IMR-90 (cell line): Measurements from ENCODE around the gene TIMM21. TPM values are rescaled to one million over a fixed set of nuclear protein-coding genes. Genes with fewer than 3 reads are reported as not detected.

Experiments used
- ATAC-seq: fragments of 200-7000 bp; cut with Tn5 transposase; 2 replicates; pipeline ENCODE4 v1.9.1; 2020; ENCODE audit warnings: low read depth, mild to moderate bottlenecking, moderate library complexity
- BruUV-seq: library from RNA; stranded (reverse); fragments of 400-500 nt; replicated peaks from 2 replicates; lab custom pipeline; 2021; lab: Mats Ljungman, UMichigan
- CTCF ChIA-PET: fragments of 300-600 bp; formaldehyde crosslinking; extraction: SDS; loops from one replicate; lab custom pipeline; 2021; ENCODE audit warnings: antibody characterized with exemption; lab: Yijun Ruan, JAX
- POLR2A ChIA-PET: fragments of 300-600 bp; sonication (Branson Sonifier 250); formaldehyde crosslinking; loops from one replicate; lab custom pipeline; 2022; ENCODE audit warnings: antibody characterized with exemption; ENCODE audit not compliant: unreplicated experiment; lab: Charles Lee
- DNase-seq: peaks from one replicate; pipeline ENCODE4 v3.0.0; 2013
- H2AFZ ChIP-seq: replicated peaks from 2 replicates; pipeline ENCODE3; 2013; ENCODE audit warnings: low read length, mild to moderate bottlenecking; ENCODE audit not compliant: poor library complexity
- H2AK5ac ChIP-seq: 2 replicates; pipeline ENCODE4 v1.6.1; 2013; ENCODE audit warnings: low read depth, low read length, inconsistent platforms
- H2AK9ac ChIP-seq: replicated peaks from 2 replicates; pipeline ENCODE3; 2013; ENCODE audit warnings: mild to moderate bottlenecking, low read depth, low read length, moderate library complexity; ENCODE audit not compliant: poor library complexity
- H2BK120ac ChIP-seq: 2 replicates; pipeline ENCODE4 v1.6.1; 2013; ENCODE audit warnings: low read depth, low read length, inconsistent platforms
- H2BK15ac ChIP-seq: 3 replicates; pipeline ENCODE4 v1.6.1; 2013; ENCODE audit warnings: low read depth, low read length, inconsistent platforms
- H2BK20ac ChIP-seq: 2 replicates; pipeline ENCODE4 v1.6.1; 2013; ENCODE audit warnings: low read depth, mild to moderate bottlenecking, inconsistent platforms, low read length, moderate library complexity
- H2BK5ac ChIP-seq: 2 replicates; pipeline ENCODE4 v1.6.1; 2013; ENCODE audit warnings: mild to moderate bottlenecking, low read depth, low read length, inconsistent platforms; ENCODE audit not compliant: poor library complexity, severe bottlenecking
- H3K14ac ChIP-seq: replicated peaks from 2 replicates; pipeline ENCODE4 v1.6.1; 2013; ENCODE audit warnings: low read depth, low read length, inconsistent platforms
- H3K18ac ChIP-seq: 2 replicates; pipeline ENCODE4 v1.6.1; 2013; ENCODE audit warnings: low read depth, low read length, control low read depth
- H3K23ac ChIP-seq: 2 replicates; pipeline ENCODE4 v1.6.1; 2013; ENCODE audit warnings: low read depth, low read length, inconsistent platforms
- H3K27ac ChIP-seq: 2 replicates; pipeline ENCODE4 v1.5.1; 2013; ENCODE audit warnings: mild to moderate bottlenecking, control low read depth, low read length; ENCODE audit not compliant: insufficient read depth
- H3K27me3 ChIP-seq: 2 replicates; pipeline ENCODE4 v1.6.1; 2013; ENCODE audit warnings: low read length; ENCODE audit not compliant: control insufficient read depth, insufficient read depth
- H3K36me3 ChIP-seq: 2 replicates; pipeline ENCODE4 v1.6.1; 2013; ENCODE audit warnings: low read length, mixed read lengths; ENCODE audit not compliant: control insufficient read depth, insufficient read depth
- H3K4ac ChIP-seq: 2 replicates; pipeline ENCODE4 v1.6.1; 2013; ENCODE audit warnings: low read depth, low read length, inconsistent platforms
- H3K4me1 ChIP-seq: 2 replicates; pipeline ENCODE4 v1.6.1; 2013; ENCODE audit warnings: low read length, mixed read lengths; ENCODE audit not compliant: control insufficient read depth, insufficient read depth
- H3K4me2 ChIP-seq: 2 replicates; pipeline ENCODE4 v1.6.1; 2013; ENCODE audit warnings: low read depth, mild to moderate bottlenecking, control low read depth, low read length, moderate library complexity
- H3K4me3 ChIP-seq: 2 replicates; pipeline ENCODE4 v1.5.1; 2013; ENCODE audit warnings: low read depth, mild to moderate bottlenecking, control low read depth, low read length, moderate library complexity; ENCODE audit not compliant: insufficient read depth
- H3K56ac ChIP-seq: 2 replicates; pipeline ENCODE4 v1.6.1; 2013; ENCODE audit warnings: low read length, inconsistent platforms; ENCODE audit not compliant: insufficient read depth; ENCODE audit errors: extremely low read depth
- H3K79me1 ChIP-seq, 2 experiments: 2 replicates each; pipeline ENCODE4 v1.6.1; 2013; ENCODE audit warnings: low read length in 2 of 2, inconsistent platforms in 1 of 2, low read depth in 1 of 2
- H3K9ac ChIP-seq: 2 replicates; pipeline ENCODE4 v1.6.1; 2013; ENCODE audit warnings: low read depth, low read length, control low read depth
- H3K9me1 ChIP-seq: 2 replicates; pipeline ENCODE4 v1.6.1; 2013; ENCODE audit warnings: low read length, inconsistent platforms; ENCODE audit not compliant: insufficient read depth
- H3K9me3 ChIP-seq: 2 replicates; pipeline ENCODE4 v1.6.1; 2013; ENCODE audit warnings: low read length; ENCODE audit not compliant: control insufficient read depth, insufficient read depth
- H4K20me1 ChIP-seq: 2 replicates; pipeline ENCODE4 v1.6.1; 2013; ENCODE audit warnings: low read length, inconsistent platforms; ENCODE audit not compliant: insufficient read depth
- H4K5ac ChIP-seq: 2 replicates; pipeline ENCODE4 v1.6.1; 2013; ENCODE audit warnings: mild to moderate bottlenecking, low read depth, low read length, control low read depth
- H4K8ac ChIP-seq, 2 experiments: 2 replicates each; pipeline ENCODE4 v1.6.1; 2013; ENCODE audit warnings: low read depth in 2 of 2, low read length in 2 of 2, control low read depth in 1 of 2, inconsistent platforms in 1 of 2
- H4K91ac ChIP-seq: 2 replicates; pipeline ENCODE4 v1.6.1; 2013; ENCODE audit warnings: low read depth, low read length, inconsistent platforms; ENCODE audit not compliant: insufficient read depth
- BHLHE40 ChIP-seq: fragments of 150-350 bp; IDR thresholded peaks from 2 replicates; pipeline ENCODE4 v1.6.1; 2016; ENCODE audit warnings: mild to moderate bottlenecking, low read depth, low read length
- CEBPB ChIP-seq: IDR thresholded peaks from 2 replicates; pipeline ENCODE4 v1.6.1; 2012; ENCODE audit warnings: low read depth, low read length, improper control_type of control experiment
- CHD1 ChIP-seq: IDR thresholded peaks from 2 replicates; pipeline ENCODE4 v1.6.1; 2012; ENCODE audit warnings: low read depth, low read length, improper control_type of control experiment
- FOS ChIP-seq: fragments of 150-350 bp; IDR thresholded peaks from 2 replicates; pipeline ENCODE4 v1.6.1; 2016; ENCODE audit warnings: low read depth, low read length
- MAFK ChIP-seq: IDR thresholded peaks from 2 replicates; pipeline ENCODE4 v1.6.1; 2012; ENCODE audit warnings: low read depth, low read length, improper control_type of control experiment
- MAZ ChIP-seq: IDR thresholded peaks from 2 replicates; pipeline ENCODE4 v1.6.1; 2012; ENCODE audit warnings: low read depth, mild to moderate bottlenecking, low read length, improper control_type of control experiment, moderate library complexity, borderline replicate concordance
- MXI1 ChIP-seq: IDR thresholded peaks from 2 replicates; pipeline ENCODE4 v1.6.1; 2012; ENCODE audit warnings: low read depth, mild to moderate bottlenecking, low read length, moderate library complexity, borderline replicate concordance
- NFE2L2 ChIP-seq: fragments of 150-350 bp; IDR thresholded peaks from 2 replicates; pipeline ENCODE4 v1.6.1; 2016; ENCODE audit warnings: low read depth, mild to moderate bottlenecking, low read length
- POLR2A ChIP-seq: IDR thresholded peaks from 2 replicates; pipeline ENCODE4 v1.6.1; 2012; ENCODE audit warnings: mild to moderate bottlenecking, low read depth, low read length
- RAD21 ChIP-seq: IDR thresholded peaks from 2 replicates; pipeline ENCODE4 v1.6.1; 2012; ENCODE audit warnings: low read length, improper control_type of control experiment
- RCOR1 ChIP-seq: IDR thresholded peaks from 2 replicates; pipeline ENCODE4 v1.6.1; 2012; ENCODE audit warnings: mild to moderate bottlenecking, low read length, improper control_type of control experiment; ENCODE audit not compliant: insufficient replicate concordance
- RFX5 ChIP-seq: IDR thresholded peaks from 2 replicates; pipeline ENCODE4 v1.8.0; 2012; ENCODE audit warnings: low read depth, mild to moderate bottlenecking, low read length, moderate library complexity
- SMC3 ChIP-seq: fragments of 150-350 bp; IDR thresholded peaks from 2 replicates; pipeline ENCODE4 v1.6.1; 2016; ENCODE audit warnings: low read depth, mild to moderate bottlenecking, antibody characterized with exemption, low read length, moderate library complexity
- WGBS, 2 experiments: methylation state at CpG; one replicate each; pipeline versions ENCODE4 v1.1.5 to v1.1.7; 2013; ENCODE audit warnings: missing lambda C conversion rate in 2 of 2; ENCODE audit not compliant: insufficient read length in 1 of 2; ENCODE audit errors: extremely low coverage in 2 of 2; 5-methylcytosine and 5-hydroxymethylcytosine counted together
- dilution Hi-C: fragments of 300-500 bp; cut with HindIII; formaldehyde crosslinking; loops from one replicate; pipeline ENCODE4 v1.14.3; 2018; ENCODE audit warnings: low sequenced_read_pairs; ENCODE audit not compliant: unreplicated experiment
- in situ Hi-C: fragments of 300-500 bp; cut with MboI; formaldehyde crosslinking; loops from 3 replicates; pipeline ENCODE4 v1.14.3; 2019; ENCODE audit warnings: low sequenced_read_pairs, inconsistent platforms, mixed read lengths
- intact Hi-C: fragments of 100-400 bp; cut with micrococcal nuclease; formaldehyde crosslinking; loops from 2 replicates; pipeline ENCODE4 v1.10.0; 2022
- polyA plus RNA-seq, 3 experiments: library from polyadenylated mRNA; depleted of rRNA; stranded (reverse); fragments of >200 nt; gene quantifications; 2 replicates each; pipeline ENCODE4 v1.2.3, GENCODE V29; 2012; ENCODE audit warnings: low replicate concordance in 1 of 3
- total RNA-seq: library from RNA; depleted of rRNA; stranded (reverse); fragments of >200 nt; gene quantifications from 2 replicates; pipeline ENCODE4 v1.2.3, GENCODE V29; 2012
- TF ChIP-seq, protein P1 (sequence below): fragments of 150-350 bp; IDR thresholded peaks from 2 replicates; pipeline ENCODE4 v1.6.1; 2017; ENCODE audit warnings: mild to moderate bottlenecking, antibody characterized with exemption, low read length, low read depth
- TF ChIP-seq, protein P2 (sequence below): fragments of 150-350 bp; IDR thresholded peaks from 2 replicates; pipeline ENCODE4 v1.6.1; 2016; ENCODE audit warnings: low read depth, mild to moderate bottlenecking, low read length, moderate library complexity, borderline replicate concordance
- TF ChIP-seq, protein P3 (sequence below): conservative IDR thresholded peaks from 2 replicates; pipeline ENCODE4 v1.5.1; 2012; ENCODE audit warnings: mild to moderate bottlenecking, low read depth, low read length, improper control_type of control experiment

Gene TIMM21
- total and polyA plus RNA-seq, 2 of the 4 experiments (the other 2 are of a cell fraction): 42.8 to 52.7 TPM

DNA sequence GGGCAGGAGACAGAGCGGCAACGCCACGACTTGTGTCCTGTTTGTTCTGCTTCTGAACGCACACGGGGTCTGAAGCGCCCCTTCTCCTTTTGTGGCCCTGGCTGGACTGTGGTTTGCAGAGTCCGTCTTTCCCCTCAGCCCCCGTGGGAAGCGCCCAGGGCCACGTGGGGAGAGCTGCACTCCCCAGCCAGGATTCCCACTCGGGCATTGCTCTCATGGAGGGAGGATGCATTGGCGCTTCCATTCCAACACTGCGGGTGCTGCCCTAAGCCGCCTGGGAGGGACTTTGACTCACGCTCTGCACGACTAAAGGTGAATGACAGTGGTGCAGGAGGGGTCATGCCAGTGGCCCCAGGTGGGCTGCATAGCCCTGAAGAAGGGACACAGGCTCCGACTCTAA, 52.5 kb downstream of the TIMM21 start:
- BruUV-seq: no TSS peak
- WGBS, 2 experiments: 81% methylated on average over 14 of the region's 17 CpGs; no CpG with 5 or more reads in 1 of the 2 experiments

More for the DNA sequence above, 52.5 kb downstream of the TIMM21 start:
- H2BK120ac ChIP-seq: no peak overlapping the region
- no peak overlapping the region for H4K91ac ChIP-seq
- no peaks in the 10 kb centered on the region for H3K9me3 ChIP-seq
- no peak overlapping the region for H3K9ac ChIP-seq
- no peak overlapping the region for H4K8ac ChIP-seq
- H3K4me2 ChIP-seq: no peak overlapping the region
- no peak overlapping the region for H3K23ac ChIP-seq
- ChIA-PET POLR2A (no interaction called here), CTCF (interaction anchor here (0.8 to 3.9 kb wide), 2 partner anchors 139 to 141 kb away, joined by 3 to 23 read pairs; no protein-coding TSS in a partner anchor)
- H3K14ac ChIP-seq: no peak overlapping the region
- peaks cover 22% of the 10 kb centered on the region for H3K27me3 ChIP-seq
- H3K4me3 ChIP-seq: no peak overlapping the region
- intact Hi-C loops (no loop called here), in situ Hi-C loops (loop anchor here (25.0 kb wide), 1 partner anchor 362 kb away; no protein-coding TSS in a partner anchor), dilution Hi-C loops (no loop called here)
- H4K20me1 ChIP-seq: no peaks in the 10 kb centered on the region
- no peaks in the 10 kb centered on the region for H3K9me1 ChIP-seq
- H4K5ac ChIP-seq: no peak overlapping the region
- H3K4me1 ChIP-seq: peaks cover 3% of the 10 kb centered on the region; the same call in 1 of the 2 replicates
- H3K4ac ChIP-seq: no peak overlapping the region
- H2AK9ac ChIP-seq: no peak overlapping the region
- H2AK5ac ChIP-seq: no peak overlapping the region
- TF ChIP-seq RFX5 (no peak), CEBPB (no peak), MAFK (no peak), FOS (no peak), MAZ (no peak), MXI1 (no peak), NFE2L2 (no peak), RAD21 (no peak), POLR2A (no peak), SMC3 (no peak), BHLHE40 (no peak), RCOR1 (no peak), CHD1 (no peak)
- TF ChIP-seq, protein P1, sequence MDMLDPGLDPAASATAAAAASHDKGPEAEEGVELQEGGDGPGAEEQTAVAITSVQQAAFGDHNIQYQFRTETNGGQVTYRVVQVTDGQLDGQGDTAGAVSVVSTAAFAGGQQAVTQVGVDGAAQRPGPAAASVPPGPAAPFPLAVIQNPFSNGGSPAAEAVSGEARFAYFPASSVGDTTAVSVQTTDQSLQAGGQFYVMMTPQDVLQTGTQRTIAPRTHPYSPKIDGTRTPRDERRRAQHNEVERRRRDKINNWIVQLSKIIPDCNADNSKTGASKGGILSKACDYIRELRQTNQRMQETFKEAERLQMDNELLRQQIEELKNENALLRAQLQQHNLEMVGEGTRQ: no peak
- TF ChIP-seq, protein P2, sequence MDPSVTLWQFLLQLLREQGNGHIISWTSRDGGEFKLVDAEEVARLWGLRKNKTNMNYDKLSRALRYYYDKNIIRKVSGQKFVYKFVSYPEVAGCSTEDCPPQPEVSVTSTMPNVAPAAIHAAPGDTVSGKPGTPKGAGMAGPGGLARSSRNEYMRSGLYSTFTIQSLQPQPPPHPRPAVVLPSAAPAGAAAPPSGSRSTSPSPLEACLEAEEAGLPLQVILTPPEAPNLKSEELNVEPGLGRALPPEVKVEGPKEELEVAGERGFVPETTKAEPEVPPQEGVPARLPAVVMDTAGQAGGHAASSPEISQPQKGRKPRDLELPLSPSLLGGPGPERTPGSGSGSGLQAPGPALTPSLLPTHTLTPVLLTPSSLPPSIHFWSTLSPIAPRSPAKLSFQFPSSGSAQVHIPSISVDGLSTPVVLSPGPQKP: no peak
- TF ChIP-seq, protein P3, sequence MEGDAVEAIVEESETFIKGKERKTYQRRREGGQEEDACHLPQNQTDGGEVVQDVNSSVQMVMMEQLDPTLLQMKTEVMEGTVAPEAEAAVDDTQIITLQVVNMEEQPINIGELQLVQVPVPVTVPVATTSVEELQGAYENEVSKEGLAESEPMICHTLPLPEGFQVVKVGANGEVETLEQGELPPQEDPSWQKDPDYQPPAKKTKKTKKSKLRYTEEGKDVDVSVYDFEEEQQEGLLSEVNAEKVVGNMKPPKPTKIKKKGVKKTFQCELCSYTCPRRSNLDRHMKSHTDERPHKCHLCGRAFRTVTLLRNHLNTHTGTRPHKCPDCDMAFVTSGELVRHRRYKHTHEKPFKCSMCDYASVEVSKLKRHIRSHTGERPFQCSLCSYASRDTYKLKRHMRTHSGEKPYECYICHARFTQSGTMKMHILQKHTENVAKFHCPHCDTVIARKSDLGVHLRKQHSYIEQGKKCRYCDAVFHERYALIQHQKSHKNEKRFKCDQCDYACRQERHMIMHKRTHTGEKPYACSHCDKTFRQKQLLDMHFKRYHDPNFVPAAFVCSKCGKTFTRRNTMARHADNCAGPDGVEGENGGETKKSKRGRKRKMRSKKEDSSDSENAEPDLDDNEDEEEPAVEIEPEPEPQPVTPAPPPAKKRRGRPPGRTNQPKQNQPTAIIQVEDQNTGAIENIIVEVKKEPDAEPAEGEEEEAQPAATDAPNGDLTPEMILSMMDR: no peak
- no peak overlapping the region for H3K18ac ChIP-seq
- no peak overlapping the region for H2AFZ ChIP-seq
- DNase-seq: no peak
- H3K36me3 ChIP-seq: no peaks in the 10 kb centered on the region
- H2BK15ac ChIP-seq: no peak overlapping the region
- H3K27ac ChIP-seq: no peak overlapping the region
- no peak overlapping the region for H3K56ac ChIP-seq
- no peak overlapping the region for H2BK20ac ChIP-seq
- no peak for ATAC-seq
- H2BK5ac ChIP-seq: no peak overlapping the region
- no peaks in the 10 kb centered on the region for H3K79me1 ChIP-seq
